Epidermal melanocyte (primary cell): ENCODE data around the gene RGS4.
A peak's percentile ranks its signal among the peaks of the same experiment; 100 is the strongest.
"Not testable (repeated sequence)": the region's sequence is repeated elsewhere in the genome, so short reads cannot be mapped to it uniquely, and the experiment has no call there.

ENCODE experiments used
- DNase-seq: peaks from one replicate; pipeline ENCODE4 v3.0.0; 2011; ENCODE audit warnings: low spot score; ENCODE audit not compliant: insufficient read length

The RGS4 gene

DNA sequence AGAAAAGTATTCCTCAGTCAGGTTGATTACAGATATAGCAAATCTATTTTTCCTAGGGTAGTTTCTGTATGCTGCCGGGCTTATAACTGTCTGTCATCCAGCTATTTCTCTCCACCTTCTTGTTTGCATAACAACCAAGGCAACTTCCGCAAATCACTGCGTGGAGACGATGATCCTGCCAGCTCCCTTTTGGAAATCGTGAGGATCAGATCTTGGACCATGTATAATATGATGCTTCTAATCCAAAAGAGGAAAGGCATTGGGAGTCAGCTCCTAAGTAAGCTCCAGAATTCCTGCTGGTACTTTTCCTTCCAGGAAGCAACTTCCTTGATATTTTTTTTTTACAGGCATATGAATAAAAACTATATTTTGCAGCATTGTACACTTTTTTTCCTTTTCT lies 445 bp upstream of the RGS4 start:
- DNase-seq = no peak

DNA sequence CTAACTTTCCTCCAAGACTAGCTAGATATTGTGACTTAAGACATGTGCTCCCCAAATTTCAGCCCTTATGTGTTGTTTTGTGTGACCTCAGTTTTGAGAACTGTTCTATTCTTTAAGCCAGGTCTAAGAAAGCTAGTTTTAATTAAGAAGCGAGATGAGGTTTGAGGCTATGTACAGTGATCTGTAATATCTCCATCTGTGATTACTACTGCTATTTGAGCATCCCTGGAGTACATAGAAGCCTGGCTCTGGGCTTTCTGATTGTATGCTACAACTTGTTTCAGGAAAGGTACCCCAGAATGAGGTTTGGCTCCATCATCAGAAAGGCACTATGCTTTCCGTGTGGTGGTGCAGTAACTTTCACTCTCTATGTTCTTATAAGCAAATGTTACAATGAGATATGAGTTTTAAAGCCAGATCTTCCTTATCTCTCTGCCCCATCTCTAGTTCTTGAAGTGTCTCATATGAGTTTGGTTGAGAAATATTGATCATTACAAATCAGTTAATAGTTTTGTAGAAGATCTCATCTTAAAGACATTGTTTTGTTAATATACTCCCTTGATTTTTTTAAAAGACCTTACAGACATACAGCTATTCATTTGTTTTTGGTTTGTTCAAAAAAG lies 605 bp downstream of the RGS4 start:
- DNase-seq = no peak

DNA sequence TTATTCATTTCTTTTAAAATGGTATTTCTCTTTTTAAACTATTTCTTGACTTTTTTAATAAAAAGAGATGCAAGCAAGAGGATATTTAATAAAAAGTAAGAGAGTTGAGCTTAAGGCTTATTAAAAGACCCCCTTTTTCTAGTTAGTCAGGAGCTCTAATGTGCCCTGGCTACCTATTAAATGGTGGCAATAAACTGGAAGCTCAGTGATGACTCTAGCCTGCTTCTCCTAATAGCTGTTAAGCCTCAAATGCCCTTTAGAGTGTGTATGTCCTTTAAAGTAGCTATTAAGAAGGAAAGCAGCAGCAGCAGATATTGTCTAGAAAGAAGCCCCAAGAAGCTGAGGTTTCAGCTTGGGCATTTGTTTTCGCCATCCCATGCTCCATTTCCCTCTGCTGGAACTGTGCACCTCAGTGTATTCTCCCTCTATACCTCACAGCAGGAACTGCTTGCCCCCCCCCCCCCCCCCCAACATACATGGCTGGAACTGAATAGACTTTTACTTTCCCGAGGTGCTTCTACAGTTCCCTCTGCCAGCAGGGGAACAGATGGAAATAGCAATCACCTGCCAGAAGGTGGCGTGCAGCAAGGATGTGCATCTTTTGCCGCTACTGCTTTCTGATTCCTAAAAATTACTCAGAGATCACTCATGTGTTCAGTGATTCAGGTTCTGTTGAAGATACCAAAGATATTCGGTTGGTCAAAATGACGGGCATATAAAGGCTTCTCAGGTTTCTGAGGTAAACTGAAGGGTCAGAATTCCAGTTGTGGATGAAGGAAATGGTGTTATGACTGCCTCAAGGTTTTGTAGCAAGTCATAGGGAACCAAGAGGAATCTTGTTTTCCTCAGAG lies 2.5 kb downstream of the RGS4 start:
- DNase-seq = peak; percentile 63

DNA sequence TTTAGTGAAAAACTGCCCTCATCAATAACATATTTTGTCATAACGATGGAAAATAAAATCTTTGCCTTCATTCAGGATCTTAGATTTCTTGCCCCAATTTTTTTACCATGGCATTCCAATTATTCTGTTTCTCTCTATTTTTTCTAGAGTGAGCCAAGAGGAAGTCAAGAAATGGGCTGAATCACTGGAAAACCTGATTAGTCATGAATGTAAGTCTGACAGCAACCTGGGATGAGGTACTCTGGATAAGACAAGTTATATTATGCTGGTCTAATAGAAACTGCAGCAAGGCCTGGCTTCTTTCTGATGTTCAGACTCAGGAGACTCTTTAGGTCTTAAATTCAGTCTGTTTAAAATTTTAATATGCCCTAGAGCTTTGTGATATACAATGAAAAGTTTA lies 3.5 kb downstream of the RGS4 start:
- DNase-seq = no peak

- no peak for DNase-seq
These were observed 4.8 kb downstream of the RGS4 start for GRCh38 chr1:163074004-163074403.

GRCh38 chr1:163074716-163075284 lies 5.6 kb downstream of the RGS4 start:
- no peak for DNase-seq

- no peak for DNase-seq
These were observed 6.9 kb downstream of the RGS4 start for GRCh38 chr1:163076044-163076443.

- DNase-seq = no peak
These were observed 7.3 kb downstream of the RGS4 start for GRCh38 chr1:163076446-163076845.

- no peak for DNase-seq
These were observed 8.0 kb downstream of the RGS4 start for GRCh38 chr1:163076981-163077761.

- DNase-seq = no peak
These were observed 13.8 kb downstream of the RGS4 start for GRCh38 chr1:163082971-163083370.

DNA sequence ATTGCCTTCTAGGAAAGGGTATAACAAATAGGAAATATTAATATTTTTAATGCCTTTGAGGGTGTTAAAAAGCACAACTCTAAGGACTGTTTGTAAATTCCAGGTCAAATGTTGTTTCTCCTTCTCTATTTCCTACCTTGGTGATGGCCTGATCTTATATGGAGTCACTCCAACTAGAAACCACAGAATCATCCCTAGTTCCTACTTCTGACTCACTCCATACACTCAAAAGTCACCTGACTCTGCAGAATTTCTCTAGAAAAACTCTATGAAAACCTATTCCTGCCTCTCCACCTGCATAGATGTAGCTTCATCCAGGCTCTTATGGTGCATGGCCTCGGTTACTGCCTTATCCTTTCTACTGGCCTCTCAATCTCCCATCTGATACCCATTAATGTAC lies 14.5 kb downstream of the RGS4 start:
- no peak for DNase-seq

GRCh38 chr1:163084330-163084729 lies 15.2 kb downstream of the RGS4 start:
- no peak for DNase-seq

DNA sequence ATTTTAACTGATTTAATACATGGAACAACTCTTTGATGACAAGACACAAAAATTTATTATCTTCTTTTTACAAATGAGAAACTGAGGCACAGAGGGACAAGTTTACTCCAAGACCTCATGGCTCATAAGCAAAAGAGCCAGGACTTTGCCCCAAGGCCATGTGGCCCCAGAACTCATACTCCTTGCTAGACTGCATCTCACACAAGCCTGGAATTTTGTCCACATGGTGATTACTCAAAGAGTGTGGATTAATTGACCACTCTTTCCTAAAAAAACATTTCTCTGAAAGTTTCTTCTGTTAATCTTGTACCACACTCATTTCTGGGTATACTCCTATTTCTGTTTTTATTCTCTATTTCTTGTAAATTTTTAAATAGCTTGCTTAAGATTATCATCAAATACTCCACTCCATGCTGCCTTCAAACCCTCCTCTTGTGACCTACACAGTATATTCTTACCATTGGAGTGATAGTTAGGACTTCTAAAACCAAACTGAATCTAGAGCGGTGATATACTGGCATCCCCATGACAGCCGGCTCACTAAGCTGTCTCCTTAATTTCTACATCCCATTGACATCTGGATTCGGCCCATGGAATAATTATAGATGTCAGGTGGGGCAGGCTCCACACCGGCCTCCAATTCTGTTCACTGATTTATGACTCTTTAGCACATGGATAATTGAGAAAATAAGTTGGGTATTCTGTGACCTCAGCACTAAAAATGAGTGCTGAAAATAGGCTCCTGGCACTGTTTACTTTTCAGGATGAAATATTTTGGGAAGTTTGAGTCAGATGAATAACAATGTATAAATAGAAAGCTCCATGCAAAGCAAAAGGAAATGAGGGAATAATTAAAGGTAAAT lies 16.1 kb downstream of the RGS4 start:
- DNase-seq = no peak

- DNase-seq = no peak
These were observed 16.7 kb downstream of the RGS4 start for GRCh38 chr1:163085904-163086268.

- DNase-seq = not testable (repeated sequence)
These were observed 20.0 kb downstream of the RGS4 start for GRCh38 chr1:163089117-163089516.

DNA sequence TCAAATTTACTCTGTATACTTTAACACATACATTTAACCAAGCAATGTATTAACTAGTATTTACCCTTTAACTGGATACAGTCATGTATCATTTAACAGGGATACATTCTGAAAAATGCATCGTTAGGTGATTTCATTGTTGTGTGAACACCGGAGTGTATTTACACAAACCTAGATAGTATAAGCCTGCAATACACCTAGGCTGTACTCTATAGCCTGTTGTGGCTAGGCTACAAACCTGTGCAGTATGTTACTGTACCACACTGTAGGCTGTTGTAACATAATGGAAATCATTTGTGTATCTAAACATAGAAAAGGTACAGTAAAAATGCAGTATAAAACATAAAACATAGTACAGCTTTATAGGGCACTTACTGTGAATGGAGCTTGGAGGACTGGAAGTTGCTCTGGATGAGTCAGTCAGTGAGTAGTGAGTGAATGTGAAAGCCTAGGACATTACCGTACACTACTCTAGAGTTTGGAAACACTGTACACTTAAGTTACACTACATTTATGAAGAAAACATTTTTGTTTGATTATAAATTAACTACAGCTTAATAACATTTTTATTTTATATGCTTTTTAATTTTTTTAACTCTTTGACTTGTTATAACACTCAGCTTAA lies 21.3 kb downstream of the RGS4 start:
- no peak for DNase-seq

- no peak for DNase-seq
These were observed 24.0 kb downstream of the RGS4 start for GRCh38 chr1:163093169-163093568.

GRCh38 chr1:163093579-163093978 lies 24.4 kb downstream of the RGS4 start:
- no peak for DNase-seq

DNA sequence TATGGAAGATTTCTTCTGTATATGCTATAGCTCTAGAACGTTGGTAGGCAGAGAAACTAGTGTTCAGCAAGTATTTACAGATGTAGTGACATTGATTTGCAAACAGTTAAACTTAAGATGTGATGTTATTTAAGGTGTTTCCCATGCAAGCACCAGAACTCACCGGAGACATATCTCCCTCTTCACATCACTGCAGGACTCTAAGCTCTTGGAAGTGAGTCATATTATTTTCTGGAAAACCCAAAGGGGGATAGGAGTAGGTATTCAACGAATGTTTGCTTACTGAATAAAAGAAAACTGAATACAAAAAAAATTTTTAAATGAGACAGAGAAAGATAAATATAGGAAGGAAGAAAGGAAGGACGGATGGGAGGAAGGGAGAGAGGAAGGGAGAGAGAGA lies 25.0 kb downstream of the RGS4 start:
- no peak for DNase-seq

DNA sequence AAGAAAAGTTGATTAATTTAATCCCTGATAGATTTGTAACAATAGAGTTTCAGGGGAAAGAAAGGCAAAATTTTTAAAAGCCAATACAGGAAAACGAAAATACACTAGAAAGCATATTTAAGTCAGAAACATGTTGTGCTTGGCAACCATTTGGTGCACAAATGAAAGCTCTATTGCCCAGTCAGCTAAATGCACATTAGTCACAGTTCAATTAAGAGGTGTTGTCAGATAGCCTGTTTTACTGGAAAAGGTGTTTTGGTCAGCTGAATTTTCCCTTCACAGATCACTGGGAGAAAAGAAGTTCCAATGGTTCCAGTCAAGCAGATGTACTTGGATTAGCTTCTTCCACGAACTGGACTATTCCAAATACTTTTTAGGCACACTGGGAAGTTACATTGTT lies 25.4 kb downstream of the RGS4 start:
- DNase-seq = no peak

DNA sequence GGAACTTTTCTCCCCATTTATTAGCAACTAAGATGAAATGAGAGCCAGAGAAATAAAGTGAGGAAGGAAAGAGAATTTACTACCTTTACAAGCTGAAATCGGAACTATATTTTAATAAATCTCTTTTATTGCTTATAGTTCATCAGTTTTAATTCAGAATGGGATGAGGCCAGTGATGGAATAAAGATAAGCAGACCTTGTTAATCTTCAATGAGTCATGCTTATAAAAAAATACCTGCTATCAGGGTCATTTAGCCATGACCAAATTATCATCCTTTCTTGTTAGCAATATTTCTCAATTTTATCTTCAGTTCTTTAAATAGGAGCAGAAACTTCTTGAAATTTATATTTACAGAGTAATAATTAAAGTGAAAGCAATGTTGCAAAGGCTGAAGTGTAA lies 26.1 kb downstream of the RGS4 start:
- no peak for DNase-seq
